HEK293 (cell line): ENCODE results near the gene EPB41L5.

Source experiments
- GFI1B ChIP-seq: fragments of 450-650 bp; formaldehyde crosslinking; IDR thresholded peaks from 2 replicates; pipeline ENCODE4 v1.5.1; 2016; ENCODE audit warnings: missing biosample characterization, missing genetic modification characterization
- SETDB1 ChIP-seq: IDR thresholded peaks from one replicate; pipeline ENCODE4 v1.6.1; 2017; ENCODE audit warnings: mild to moderate bottlenecking, low read length, moderate library complexity, mixed read lengths; ENCODE audit not compliant: insufficient read length
- TCF7L2 ChIP-seq: IDR thresholded peaks from 2 replicates; pipeline ENCODE4 v1.6.1; 2011; ENCODE audit warnings: low read depth, mild to moderate bottlenecking, inconsistent platforms, low read length, moderate library complexity, borderline replicate concordance
- ZNF501 ChIP-seq: fragments of 450-650 bp; formaldehyde crosslinking; IDR thresholded peaks from 2 replicates; pipeline ENCODE4 v1.5.1; 2016; ENCODE audit warnings: missing biosample characterization, missing genetic modification characterization
- ZSCAN16 ChIP-seq: fragments of 450-650 bp; formaldehyde crosslinking; IDR thresholded peaks from 2 replicates; pipeline ENCODE4 v1.5.1; 2016; ENCODE audit warnings: missing biosample characterization, missing genetic modification characterization
- TF ChIP-seq, protein P1 (sequence below): fragments of 450-650 bp; formaldehyde crosslinking; IDR thresholded peaks from 2 replicates; pipeline ENCODE4 v1.5.1; 2016; ENCODE audit warnings: missing biosample characterization, missing genetic modification characterization
- TF ChIP-seq, protein P2 (sequence below): fragments of 450-650 bp; formaldehyde crosslinking; IDR thresholded peaks from 2 replicates; pipeline ENCODE4 v1.5.1; 2016; ENCODE audit warnings: missing biosample characterization, missing genetic modification characterization
- TF ChIP-seq, protein P3 (sequence below): fragments of 450-650 bp; formaldehyde crosslinking; IDR thresholded peaks from 2 replicates; pipeline ENCODE4 v1.5.1; 2017; ENCODE audit warnings: missing biosample characterization, missing genetic modification characterization

DNA sequence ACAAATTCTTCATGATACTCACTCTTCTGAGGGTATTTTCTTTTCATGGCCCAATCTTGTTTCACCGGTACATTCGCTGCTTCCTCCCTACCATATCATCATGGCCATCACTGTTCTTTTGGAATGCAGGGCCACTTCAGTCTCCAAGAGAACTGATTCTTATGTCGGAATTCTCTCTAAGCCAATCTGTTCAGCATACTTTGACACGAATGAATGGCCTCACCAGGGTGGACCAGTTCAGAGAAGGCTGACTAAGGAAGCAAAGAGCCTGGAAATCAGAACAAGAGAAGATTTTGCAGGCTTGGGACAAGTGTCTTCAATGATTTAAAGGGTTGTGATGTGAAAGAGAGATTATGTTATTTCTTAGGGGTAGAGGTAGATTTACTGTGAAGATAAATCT is 5.0 kb upstream of the EPB41L5 start:
- TF ChIP-seq, protein P1, sequence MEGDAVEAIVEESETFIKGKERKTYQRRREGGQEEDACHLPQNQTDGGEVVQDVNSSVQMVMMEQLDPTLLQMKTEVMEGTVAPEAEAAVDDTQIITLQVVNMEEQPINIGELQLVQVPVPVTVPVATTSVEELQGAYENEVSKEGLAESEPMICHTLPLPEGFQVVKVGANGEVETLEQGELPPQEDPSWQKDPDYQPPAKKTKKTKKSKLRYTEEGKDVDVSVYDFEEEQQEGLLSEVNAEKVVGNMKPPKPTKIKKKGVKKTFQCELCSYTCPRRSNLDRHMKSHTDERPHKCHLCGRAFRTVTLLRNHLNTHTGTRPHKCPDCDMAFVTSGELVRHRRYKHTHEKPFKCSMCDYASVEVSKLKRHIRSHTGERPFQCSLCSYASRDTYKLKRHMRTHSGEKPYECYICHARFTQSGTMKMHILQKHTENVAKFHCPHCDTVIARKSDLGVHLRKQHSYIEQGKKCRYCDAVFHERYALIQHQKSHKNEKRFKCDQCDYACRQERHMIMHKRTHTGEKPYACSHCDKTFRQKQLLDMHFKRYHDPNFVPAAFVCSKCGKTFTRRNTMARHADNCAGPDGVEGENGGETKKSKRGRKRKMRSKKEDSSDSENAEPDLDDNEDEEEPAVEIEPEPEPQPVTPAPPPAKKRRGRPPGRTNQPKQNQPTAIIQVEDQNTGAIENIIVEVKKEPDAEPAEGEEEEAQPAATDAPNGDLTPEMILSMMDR (tag by site-specific recombination): no peak
- TF ChIP-seq GFI1B (no peak), TCF7L2 (no peak), ZNF501 (tag by site-specific recombination) (no peak), ZSCAN16 (no peak), SETDB1 (no peak)
- TF ChIP-seq, protein P2, sequence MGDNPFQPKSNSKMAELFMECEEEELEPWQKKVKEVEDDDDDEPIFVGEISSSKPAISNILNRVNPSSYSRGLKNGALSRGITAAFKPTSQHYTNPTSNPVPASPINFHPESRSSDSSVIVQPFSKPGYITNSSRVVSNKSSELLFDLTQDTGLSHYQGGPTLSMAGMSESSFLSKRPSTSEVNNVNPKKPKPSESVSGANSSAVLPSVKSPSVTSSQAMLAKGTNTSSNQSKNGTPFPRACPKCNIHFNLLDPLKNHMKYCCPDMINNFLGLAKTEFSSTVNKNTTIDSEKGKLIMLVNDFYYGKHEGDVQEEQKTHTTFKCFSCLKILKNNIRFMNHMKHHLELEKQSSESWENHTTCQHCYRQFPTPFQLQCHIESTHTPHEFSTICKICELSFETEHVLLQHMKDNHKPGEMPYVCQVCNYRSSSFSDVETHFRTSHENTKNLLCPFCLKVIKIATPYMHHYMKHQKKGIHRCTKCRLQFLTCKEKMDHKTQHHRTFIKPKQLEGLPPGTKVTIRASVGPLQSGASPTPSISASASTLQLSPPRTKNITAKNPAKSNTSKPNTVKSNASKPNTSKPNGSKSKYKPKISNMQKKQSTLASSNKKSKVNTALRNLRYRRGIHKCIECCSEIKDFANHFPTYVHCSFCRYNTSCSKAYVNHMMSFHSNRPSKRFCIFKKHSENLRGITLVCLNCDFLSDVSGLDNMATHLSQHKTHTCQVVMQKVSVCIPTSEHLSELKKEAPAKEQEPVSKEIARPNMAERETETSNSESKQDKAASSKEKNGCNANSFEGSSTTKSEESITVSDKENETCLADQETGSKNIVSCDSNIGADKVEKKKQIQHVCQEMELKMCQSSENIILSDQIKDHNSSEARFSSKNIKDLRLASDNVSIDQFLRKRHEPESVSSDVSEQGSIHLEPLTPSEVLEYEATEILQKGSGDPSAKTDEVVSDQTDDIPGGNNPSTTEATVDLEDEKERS: no peak
- TF ChIP-seq, protein P3, sequence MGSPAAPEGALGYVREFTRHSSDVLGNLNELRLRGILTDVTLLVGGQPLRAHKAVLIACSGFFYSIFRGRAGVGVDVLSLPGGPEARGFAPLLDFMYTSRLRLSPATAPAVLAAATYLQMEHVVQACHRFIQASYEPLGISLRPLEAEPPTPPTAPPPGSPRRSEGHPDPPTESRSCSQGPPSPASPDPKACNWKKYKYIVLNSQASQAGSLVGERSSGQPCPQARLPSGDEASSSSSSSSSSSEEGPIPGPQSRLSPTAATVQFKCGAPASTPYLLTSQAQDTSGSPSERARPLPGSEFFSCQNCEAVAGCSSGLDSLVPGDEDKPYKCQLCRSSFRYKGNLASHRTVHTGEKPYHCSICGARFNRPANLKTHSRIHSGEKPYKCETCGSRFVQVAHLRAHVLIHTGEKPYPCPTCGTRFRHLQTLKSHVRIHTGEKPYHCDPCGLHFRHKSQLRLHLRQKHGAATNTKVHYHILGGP (tag by site-specific recombination): no peak
